ENCODE measurements around the gene TRIM45.

The TRIM45 gene

GRCh38 chr1:117147856-117148588 lies 26.5 kb upstream of the TRIM45 start:
- no peaks in the 10 kb centered on the region for H3K36me3 ChIP-seq (ENCODE audit: control insufficient read depth in 2 of 2, insufficient read depth in 1 of 2, low read length in 2 of 2)
- no peak overlapping the region for H3K4me3 ChIP-seq (ENCODE audit: low read depth, low read length)
- H3K9me3 ChIP-seq (ENCODE audit: control insufficient read depth, insufficient read depth, low read depth, low read length): no peaks in the 10 kb centered on the region
- peaks cover 10% of the 10 kb centered on the region for H3K4me1 ChIP-seq (ENCODE audit: control insufficient read depth, insufficient read depth, low read length)
- ChIA-PET POLR2A (interaction anchor here (0.7 kb wide), 1 partner anchor 34 kb away, joined by 4 read pairs; no protein-coding TSS in a partner anchor), CTCF (interaction anchor here (0.6 to 4.7 kb wide), 4 partner anchors 12 to 1342 kb away, joined by 3 to 18 read pairs (median 4); no protein-coding TSS in a partner anchor)
- peak overlapping the region; percentile 24 for H3K27ac ChIP-seq (ENCODE audit: extremely low read depth, low read depth, low read length)
- no peak for TF ChIP-seq EGR2 (tag by site-specific recombination; IDR thresholded peaks at IDR 0.05; ENCODE audit: low read depth)
- TF ChIP-seq ZNF621 (tag by site-specific recombination; IDR thresholded peaks at IDR 0.05): no peak
- TF ChIP-seq ZNF404 (tag by site-specific recombination; IDR thresholded peaks at IDR 0.05): no peak
- TF ChIP-seq ZNF433 (tag by site-specific recombination; IDR thresholded peaks at IDR 0.05; ENCODE audit: low read depth): no peak
- TF ChIP-seq ZNF843 (tag by site-specific recombination; IDR thresholded peaks at IDR 0.05): peak; percentile 96
- 0 out of 2 replicates have a peak, but pooled peaks have one; percentile 41 for TF ChIP-seq ZNF488 (tag by site-specific recombination; IDR thresholded peaks at IDR 0.05)
- no peak for TF ChIP-seq ZBTB1 (tag by site-specific recombination; IDR thresholded peaks at IDR 0.05)
- TF ChIP-seq ZNF549 (tag by site-specific recombination; IDR thresholded peaks at IDR 0.05): no peak
- no peak for TF ChIP-seq ZSCAN5A (tag by site-specific recombination; IDR thresholded peaks at IDR 0.05)
- TF ChIP-seq ZNF48 (tag by site-specific recombination; IDR thresholded peaks at IDR 0.05): no peak
- TF ChIP-seq ZFHX2 (tag by site-specific recombination; conservative IDR thresholded peaks at IDR 0.05): no peak
- peak; percentile 96 for TF ChIP-seq ZBTB44 (tag by site-specific recombination; IDR thresholded peaks at IDR 0.05)
- no peak for TF ChIP-seq ZNF660 (tag by site-specific recombination; IDR thresholded peaks at IDR 0.05)
- no peak for TF ChIP-seq ZNF521 (tag by site-specific recombination; IDR thresholded peaks at IDR 0.05)
- TF ChIP-seq SCRT1 (tag by site-specific recombination; IDR thresholded peaks at IDR 0.05; ENCODE audit: borderline replicate concordance): peak; percentile 45; the same call in 1 of the 2 replicates
- no peak for TF ChIP-seq ZBTB26 (tag by site-specific recombination; optimal IDR thresholded peaks at IDR 0.05)
- no peak for TF ChIP-seq PBX3 (CRISPR knock-in tag; IDR thresholded peaks at IDR 0.05)
- TF ChIP-seq BCL11B (tag by site-specific recombination; IDR thresholded peaks at IDR 0.05; ENCODE audit: low read depth): no peak
- no peak for TF ChIP-seq ZNF664 (tag by site-specific recombination; IDR thresholded peaks at IDR 0.05)
- no peak for TF ChIP-seq ZNF776 (tag by site-specific recombination; IDR thresholded peaks at IDR 0.05; ENCODE audit: borderline replicate concordance)
- TF ChIP-seq ZNF324 (tag by site-specific recombination; IDR thresholded peaks at IDR 0.05): no peak
- no peak for TF ChIP-seq ZFP69B (tag by site-specific recombination; IDR thresholded peaks at IDR 0.05)
- TF ChIP-seq ZNF280D (tag by site-specific recombination; IDR thresholded peaks at IDR 0.05): no peak
- no peak for TF ChIP-seq ZNF362 (tag by site-specific recombination; IDR thresholded peaks at IDR 0.05)
- peak; percentile 41; the same call in 1 of the 2 replicates for TF ChIP-seq ZNF366 (tag by site-specific recombination; conservative IDR thresholded peaks at IDR 0.05)
- TF ChIP-seq ZNF157 (tag by site-specific recombination; IDR thresholded peaks at IDR 0.05): no peak
- no peak for TF ChIP-seq ZNF138 (tag by site-specific recombination; IDR thresholded peaks at IDR 0.05; ENCODE audit: borderline replicate concordance)
